ENCODE results near the gene RAI14.

GRCh38 chr5:34854459-34855174, 198.5 kb downstream of the RAI14 start:
- no peak for TF ChIP-seq POLR2A (IDR thresholded peaks at IDR 0.05)
- no peak for TF ChIP-seq CTCF (IDR thresholded peaks at IDR 0.05)
- no peak for TF ChIP-seq POLR2AphosphoS5 (IDR thresholded peaks at IDR 0.05)
- TF ChIP-seq EP300 (IDR thresholded peaks at IDR 0.05), result no peak
